Measurements from ENCODE around the gene PHACTR2.
"Not testable (repeated sequence)": the region's sequence is repeated elsewhere in the genome, so short reads cannot be mapped to it uniquely, and the experiment has no call there.

The PHACTR2 gene

DNA sequence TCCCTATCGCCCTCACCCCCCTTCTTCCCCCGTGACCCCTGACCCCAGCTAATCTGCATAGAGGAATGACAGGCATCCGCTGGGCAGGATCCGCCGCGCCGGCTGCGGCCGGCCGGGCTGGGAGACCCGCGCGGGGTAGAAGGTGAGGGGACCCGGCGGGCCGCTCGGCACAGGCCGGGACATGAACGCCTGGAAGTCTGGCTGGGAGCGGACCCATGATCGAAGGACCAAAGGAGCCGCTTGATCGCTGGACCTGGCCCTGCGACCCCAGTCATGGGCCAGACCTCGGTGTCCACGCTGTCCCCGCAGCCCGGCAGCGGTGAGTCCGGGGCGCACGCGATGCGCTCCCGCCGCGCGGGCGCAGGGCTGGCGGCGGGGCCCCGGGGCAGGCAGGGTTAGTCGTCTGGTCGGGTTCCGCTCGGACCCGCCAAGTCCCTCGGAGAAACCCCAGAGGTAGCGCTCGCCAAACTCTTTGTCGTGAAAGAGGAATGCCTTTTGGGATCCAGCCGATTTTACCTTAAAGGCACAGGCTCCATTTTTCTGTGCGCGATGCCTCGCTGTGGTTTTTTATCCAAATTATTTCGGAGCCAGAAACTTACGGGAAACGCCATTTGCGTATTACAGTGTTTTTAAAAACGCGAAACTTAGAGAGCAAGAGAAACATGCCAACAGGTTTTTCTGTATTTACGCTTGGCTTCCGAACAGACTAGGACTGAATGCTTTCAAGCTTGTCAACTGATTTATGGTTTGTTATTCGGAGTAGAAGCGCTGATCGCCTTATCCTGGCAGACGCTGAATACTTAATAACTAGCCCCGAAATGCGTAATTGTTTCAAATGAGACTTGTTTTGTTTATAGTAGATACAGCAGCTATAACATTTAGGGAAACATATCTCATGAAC, at the start of gene PHACTR2:
Gene PHACTR2, plus strand, starts transcription at position 75 of the 901 bp plus-strand sequence. Its CDS starts 199 bp downstream, at position 274.
- DNase-seq (ENCODE audit: low spot score) = peak; percentile 93

DNA sequence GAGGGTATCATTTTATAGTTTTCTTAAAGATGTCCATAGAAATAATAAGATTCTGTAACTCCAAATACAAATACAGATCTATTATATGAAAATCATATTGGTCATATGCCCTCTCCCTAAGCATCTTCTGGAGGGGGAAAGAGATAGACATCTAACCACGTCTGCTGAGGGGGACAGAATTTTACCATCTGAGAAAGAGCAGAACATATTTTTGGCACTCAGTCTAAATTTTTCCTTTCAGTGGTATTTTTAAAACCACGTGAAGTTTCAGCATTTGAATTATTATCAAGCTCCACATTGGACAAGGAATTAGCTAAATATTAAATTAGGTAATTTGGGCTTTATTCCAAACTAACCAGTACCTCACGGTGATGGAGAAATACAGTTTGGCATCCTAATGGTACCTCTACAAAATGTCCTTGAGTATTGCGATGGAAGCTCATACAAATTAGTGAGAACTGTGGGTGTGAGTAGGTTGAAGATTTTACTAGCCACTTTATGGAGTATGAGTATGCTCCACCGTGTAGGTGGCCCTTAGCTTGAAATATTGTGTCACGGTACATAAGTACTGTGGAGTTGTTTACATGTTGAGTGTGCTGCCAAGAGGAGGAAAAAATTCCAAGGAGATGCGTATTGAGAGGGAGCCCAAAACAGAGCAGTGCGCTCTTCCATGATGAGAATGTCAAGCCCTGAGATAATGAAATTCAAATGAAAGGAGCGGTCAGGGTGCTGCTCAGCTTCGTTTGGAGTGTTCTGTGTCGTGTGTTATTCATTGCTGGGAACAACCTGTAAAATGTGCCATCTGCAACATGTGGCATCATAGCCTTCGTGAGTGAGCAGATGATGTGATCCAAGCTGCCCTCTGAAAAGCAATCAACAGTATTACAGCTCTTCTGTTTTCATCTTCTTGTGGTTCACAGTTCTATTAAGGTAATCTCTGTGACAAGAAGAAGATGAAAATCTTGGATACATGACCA, 48.4 kb upstream of the PHACTR2 start:
- no peak for DNase-seq (ENCODE audit: low spot score)

DNA sequence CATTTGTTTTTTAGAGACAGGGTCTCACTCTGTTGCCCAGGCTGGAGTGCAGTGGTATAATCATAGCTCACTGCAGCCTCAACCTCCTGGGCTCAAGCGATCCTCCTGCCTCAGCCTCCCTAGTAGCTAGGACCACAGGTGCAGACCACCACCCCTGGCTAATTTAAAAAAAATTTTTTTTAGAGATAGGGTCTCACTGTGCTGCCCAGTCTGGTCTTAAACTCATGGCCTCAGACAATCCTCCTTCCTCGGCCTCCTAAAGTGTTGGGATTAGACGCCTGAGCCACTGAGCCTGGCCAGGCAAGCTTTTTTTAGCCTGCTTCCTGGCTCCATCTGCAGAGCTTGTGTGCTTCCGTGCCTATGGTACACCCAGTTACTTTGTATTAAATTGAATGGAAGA, 46.6 kb upstream of the PHACTR2 start:
- DNase-seq (ENCODE audit: low spot score) = not testable (repeated sequence)

DNA sequence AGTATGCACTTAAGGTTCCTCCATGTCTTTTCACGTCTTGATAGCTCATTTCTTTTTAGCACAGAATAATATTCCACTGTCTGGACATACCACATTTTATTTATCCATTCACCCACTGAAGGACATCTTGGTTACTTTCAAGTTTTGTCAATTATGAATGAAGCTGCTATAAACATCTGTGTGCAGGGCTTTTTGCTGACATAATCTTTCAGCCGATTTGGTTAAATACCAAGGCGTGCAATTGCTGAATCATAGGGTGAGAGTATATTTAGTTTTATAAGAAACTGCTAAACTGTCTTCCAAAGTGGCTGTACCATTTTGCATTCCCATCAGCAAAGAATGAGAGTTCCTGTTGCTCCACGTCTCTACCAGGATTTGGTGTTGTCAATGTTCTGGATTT, 44.9 kb upstream of the PHACTR2 start:
- DNase-seq (ENCODE audit: low spot score) = no peak

DNA sequence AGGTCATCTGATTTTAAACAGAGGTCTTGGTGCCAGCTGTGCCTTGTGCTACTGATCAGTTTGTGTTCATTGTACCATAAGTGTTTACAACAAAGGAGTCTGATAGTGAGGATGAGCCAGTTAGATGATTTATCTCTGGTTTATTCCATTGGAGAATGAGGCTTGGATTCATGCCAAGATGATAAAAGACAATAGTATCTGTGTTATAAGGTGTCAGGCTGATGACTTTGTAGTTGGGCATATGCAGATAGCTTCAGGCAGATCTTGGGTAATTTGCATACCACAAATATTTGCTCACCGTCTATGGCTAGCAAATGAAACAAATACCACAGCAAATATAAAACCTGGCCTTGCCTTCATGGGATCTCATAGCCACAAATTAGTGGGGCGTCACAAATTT, 43.3 kb upstream of the PHACTR2 start:
- no peak for DNase-seq (ENCODE audit: low spot score)

DNA sequence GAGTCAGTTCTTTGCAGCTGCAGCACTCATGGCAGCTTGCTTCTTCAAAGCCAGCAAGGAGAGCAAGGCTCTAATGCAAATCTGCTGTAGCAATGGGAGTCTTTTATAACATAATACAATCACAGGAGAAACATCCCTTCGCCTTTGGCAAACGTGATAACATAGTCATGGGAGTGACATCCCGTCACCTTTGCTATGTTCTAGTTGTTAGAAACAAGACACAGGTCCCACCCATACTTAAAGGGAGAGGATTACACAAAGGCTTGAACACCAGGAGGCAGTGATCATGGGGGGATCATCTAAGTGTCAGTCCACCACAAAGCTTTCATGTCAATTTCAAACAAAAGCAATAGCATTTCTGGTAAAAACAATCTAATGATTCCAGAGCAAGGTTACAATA, 40.1 kb upstream of the PHACTR2 start:
- no peak for DNase-seq (ENCODE audit: low spot score)

DNA sequence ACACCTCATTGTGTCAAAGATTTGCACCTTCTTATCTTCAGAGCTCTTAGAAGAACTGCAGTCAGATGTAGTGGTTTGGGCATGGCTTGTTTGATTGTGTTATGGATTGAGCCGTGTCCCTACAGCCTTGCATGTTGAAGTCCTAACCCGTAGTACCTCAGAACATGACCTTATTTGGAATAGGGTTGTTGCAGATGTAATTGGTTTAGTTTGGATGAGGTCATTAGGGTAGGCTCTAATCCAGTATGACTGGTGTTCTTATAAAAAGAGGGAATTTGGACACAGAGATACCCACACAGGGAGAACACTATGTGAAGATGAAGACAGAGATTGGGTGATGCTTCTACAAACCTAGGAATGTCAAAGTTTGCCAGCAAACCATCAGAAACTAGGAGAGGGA, 35.4 kb upstream of the PHACTR2 start:
- no peak for DNase-seq (ENCODE audit: low spot score)

DNA sequence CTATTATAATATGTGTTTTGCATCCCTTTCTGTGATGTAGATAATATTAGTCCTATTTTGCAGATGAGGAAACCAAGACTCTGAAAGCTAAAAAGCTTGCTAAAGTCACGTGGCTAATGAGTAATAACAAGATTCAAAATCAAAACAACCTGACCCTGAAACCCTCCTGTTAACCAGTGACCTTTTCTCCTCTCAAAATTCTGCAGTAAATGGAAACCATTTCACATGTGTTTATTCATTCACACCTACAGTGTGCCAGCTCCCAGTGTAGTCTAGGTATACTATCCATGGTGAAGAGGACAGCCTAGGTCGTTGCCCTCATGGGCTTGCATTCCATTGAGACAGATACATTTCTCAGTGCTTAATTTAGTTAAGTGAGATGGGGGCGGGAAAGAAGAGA, 30.6 kb upstream of the PHACTR2 start:
- no peak for DNase-seq (ENCODE audit: low spot score)

DNA sequence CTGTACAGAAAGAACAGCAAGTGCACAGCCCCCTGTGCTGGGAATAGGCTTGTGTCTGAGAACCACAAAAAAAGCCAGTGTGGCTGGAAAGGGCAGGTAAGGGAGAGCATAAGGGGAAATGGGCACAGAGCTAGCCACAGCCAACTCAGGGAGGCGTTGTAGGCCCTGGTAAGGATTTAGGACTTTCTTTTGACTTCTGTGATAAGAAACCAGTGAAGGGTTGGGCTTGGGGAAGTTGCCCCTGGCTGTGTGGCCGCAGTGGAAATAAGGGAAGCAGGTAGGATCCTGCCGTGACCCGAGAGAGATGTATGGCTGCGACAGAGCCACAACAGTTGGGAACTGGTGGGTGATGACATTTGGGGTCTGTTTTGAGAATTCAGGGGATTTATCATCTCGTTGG, 30.0 kb upstream of the PHACTR2 start:
- no peak for DNase-seq (ENCODE audit: low spot score)

DNA sequence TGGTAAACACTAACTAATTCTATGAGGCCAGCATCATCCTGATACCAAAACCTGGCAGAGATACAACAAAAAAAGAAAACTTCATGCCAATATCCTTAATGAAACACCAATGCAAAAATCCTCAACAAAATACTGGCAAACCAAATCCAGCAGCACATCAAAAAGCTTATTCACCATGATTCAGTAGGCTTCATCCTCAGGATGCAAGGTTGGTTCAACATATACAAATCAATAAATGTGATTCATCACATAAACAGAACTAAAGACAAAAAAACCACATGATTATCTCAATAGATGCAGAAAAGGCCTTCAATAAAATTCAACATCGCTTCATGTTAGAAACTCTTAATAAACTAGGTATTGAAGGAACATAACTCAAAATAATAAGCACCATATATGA, 28.4 kb upstream of the PHACTR2 start:
- DNase-seq (ENCODE audit: low spot score) = not testable (repeated sequence)

DNA sequence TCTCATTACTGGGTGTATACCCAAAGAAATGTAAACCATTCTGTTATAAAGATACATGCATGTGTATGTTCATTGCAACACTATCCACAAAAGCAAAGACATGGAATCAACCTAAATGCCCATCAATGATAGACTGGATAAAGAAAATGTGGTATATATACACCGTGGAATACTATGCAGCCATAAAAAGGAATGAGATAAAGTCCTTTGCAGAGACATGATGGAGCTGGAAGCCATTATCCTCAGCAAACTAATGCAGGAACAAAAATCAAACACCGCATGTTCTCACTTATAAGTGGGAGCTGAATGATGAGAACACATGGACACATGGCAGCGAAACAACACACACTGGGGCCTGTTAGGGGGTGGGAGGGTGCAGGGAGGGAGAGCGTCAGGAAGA, 26.4 kb upstream of the PHACTR2 start:
- DNase-seq (ENCODE audit: low spot score) = not testable (repeated sequence)

DNA sequence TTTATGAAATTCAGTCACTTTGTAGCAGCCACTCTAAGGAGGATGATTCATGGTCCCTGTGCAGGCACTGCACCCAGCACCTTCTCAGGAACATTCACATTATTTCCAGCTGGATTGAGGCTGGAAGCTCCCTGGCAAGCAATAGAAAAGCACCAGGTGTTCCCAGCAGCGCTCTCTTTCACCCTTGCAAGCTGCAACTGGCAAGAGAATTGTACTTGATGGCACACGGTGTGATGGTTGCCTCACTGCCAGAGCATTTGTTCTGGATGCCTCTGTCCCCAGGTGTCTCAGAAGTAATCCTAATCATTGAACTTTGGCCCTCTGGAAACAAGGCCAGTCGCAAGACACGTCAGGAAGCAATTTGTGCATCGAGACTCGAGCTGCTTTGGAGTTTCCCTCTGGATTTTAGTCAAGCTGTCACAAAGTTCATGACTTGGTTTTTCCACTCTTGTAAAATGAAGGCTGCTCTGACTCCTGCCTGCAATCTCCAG, 24.9 kb upstream of the PHACTR2 start:
- no peak for DNase-seq (ENCODE audit: low spot score)

DNA sequence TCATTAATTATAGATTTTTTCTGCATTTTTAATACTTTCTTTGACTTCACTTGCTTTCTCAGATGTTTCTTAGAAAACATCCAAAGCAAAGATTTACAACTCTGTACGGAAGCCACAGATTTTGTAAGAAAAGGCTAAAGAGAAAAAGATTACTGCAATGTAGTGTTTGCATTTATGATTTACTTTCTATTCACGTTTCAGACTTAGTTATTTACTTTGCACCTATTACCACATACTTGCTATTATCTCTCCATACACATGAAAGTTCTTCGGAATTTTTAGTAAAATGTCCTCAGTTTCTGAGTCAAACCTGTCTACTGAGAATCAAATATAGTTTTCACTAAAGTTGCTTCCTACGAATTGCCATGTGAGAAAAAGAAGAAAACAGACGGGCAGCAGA, 22.2 kb upstream of the PHACTR2 start:
- DNase-seq (ENCODE audit: low spot score) = no peak

DNA sequence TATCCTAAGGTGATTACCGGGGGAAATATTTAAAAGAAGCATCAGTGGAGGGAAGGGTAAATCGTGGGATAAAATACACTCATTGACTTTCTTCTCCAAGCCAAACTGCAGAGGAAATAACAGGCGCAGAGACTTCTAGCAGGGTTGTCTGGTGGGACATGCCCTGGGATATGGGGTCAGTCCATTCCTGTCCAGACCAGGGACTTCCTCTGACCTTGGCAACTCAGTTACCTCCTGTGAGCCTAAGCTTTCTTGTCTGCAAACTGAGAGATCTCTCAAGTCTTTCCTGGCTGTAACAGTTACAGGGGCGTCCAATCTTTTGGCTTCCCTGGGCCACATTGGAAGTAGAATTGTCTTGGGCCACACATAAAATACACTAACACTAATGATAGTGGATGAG, 21.7 kb upstream of the PHACTR2 start:
- DNase-seq (ENCODE audit: low spot score) = no peak

DNA sequence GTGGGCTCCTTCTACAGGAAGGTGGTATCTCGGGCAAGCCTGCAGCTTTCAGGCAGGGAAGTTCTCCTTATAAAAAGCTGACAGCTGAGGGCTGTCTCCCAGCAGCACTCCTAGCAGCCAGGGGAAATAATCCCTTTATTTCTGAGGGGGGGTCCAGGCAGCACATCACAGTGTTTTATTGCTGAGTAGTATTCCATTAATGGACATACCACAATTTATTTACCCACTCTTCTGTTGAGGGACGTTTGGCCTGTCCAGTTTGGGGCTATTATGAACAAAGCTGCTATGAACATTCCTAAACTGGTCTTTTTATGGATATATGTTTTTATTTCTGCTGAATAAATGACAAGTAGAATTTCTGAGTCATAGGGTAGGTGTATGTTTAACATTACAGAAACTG, 20.0 kb upstream of the PHACTR2 start:
- no peak for DNase-seq (ENCODE audit: low spot score)

DNA sequence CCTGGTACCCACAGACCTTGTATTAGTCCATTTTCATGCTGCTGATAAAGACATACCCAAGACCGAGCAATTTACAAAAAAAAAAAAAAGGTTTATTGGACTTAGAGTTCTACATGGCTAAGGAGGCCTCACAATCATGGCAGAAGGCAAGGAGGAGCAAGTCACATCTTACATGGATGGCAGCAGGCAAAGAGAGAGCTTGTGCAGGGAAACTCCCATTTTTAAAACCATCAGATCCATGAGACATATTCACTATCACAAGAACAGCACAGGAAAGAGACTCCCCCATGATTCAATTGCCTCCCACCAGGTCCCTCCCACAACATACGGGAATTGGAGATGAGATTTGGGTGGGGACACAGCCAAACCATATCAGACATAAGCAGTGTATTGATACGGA, 17.6 kb upstream of the PHACTR2 start:
- not testable (repeated sequence) for DNase-seq (ENCODE audit: low spot score)

DNA sequence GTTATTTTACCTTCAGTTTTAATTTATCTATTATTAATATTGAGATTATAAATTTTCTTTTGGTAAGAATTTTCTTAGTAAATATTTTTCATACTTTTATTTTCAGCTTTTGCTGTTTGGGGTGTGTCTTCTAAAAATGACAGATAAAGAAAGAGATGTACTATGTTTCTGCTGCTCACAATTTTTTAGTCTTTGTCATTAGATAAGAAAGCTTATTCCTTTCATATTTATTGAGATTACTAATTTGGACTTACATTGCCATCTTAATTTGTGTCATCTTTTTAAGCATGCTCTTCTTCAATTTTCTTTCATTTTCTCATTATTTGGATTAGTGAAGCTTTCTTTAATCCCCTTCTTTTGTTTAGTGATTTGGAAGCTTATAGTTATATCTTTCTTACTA, 13.6 kb upstream of the PHACTR2 start:
- no peak for DNase-seq (ENCODE audit: low spot score)

DNA sequence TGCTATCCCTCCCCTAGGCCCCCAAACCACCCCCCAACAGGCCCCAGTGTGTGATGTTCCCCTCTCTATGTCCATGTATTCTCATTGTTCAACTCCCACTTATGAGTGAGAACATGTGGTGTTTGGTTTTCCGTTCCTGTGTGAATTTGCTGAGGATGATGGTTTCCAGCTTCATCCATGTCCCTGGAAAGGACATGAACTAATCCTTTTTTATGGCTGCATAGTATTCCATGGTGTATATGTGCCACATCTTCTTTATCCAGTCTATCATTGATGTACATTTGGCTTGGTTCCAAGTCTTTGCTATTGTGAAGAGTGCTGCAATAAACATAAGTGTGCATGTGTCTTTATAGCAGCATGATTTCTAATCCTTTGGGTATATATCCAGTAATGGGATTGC, 11.8 kb upstream of the PHACTR2 start:
- not testable (repeated sequence) for DNase-seq (ENCODE audit: low spot score)

DNA sequence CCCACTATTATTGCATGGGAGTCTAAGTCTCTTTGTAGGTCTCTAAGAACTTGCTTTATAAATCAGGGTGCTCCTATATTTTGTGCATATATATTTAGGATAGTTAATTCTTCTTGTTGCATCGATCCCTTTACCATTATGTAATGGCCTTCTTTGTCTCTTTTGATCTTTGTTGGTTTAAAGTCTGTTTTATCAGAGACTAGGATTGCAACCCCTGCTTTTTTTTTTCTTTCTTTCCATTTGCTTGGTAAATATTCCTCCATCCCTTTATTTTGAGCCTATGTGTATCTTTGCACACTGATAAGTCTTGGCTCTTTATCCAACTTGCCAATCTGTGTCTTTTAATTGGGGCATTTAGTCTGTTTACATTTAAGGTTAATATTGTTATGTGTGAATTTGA, 8.3 kb upstream of the PHACTR2 start:
- not testable (repeated sequence) for DNase-seq (ENCODE audit: low spot score)

DNA sequence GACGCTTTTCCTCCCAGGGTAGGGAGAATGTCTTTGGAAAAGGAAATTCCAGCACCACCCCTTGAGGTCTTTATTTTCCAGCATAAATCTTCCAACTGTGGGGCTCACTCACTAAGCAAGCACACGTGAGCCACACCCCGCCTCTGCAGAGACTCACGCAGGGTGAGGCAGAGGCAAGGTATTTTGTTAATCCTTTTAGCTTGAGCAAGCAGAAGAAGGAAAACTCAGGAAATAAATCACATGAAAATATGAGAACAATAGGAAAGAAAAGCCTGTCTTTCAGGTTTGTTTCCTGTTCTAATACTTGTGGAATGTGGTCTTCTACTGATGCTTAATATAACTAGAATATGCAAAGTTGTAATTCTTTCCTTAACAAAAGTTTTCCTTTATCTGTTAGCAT, 4.1 kb upstream of the PHACTR2 start:
- DNase-seq (ENCODE audit: low spot score) = no peak

DNA sequence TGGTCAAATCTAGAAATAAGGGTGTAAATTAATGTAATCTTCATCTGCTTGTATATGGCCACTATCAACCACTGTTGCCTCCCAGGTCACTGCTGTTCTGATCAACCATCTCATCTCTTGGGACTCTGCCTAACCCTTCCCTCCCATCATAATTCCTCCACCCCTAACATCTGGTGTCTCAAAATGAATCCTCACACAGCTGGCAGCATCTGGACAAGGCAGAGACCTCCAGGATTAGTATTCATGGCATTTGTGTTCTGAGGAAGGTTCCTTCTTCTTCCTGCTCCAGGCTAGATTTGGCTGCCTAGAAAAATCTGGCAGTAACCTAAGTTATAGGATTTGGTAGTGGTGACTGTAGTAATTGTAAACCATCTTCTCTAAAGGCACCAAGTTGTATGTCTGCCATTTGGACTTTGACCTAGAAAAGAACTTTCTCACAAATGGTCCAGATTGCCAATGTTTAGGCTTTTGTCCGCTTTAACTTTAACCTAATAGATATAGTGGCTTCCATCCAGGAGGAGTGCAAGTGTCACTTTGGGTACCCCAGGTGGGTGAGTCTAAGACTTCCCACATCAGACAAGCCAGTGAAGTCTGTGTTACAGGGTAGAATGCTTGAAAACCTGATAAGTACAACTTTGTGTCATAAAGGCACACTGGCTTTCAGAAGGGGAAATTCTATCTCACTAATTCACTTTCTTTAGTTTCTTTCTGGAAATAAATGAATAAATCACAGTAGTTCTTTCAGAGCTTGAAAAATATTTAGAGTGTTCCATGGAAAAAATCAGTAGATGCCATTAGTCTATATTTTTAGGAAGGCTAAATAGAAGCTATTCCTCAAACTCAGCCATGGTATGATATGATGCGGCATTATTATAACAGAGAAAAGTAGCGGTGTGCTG, 3.0 kb upstream of the PHACTR2 start:
- no peak for DNase-seq (ENCODE audit: low spot score)

Measured in ecto neural progenitor cell (in vitro differentiated cells).